GM12873 (cell line): ENCODE results near the gene ARHGEF28.

Experiments used
- TF ChIP-seq, protein P1 (sequence below): IDR thresholded peaks from 2 replicates; pipeline ENCODE4 v1.5.1; 2012; ENCODE audit warnings: low read depth, mild to moderate bottlenecking, moderate library complexity, low read length, control low read depth; ENCODE audit not compliant: insufficient read depth; ENCODE audit errors: missing control alignments

Gene ARHGEF28

DNA sequence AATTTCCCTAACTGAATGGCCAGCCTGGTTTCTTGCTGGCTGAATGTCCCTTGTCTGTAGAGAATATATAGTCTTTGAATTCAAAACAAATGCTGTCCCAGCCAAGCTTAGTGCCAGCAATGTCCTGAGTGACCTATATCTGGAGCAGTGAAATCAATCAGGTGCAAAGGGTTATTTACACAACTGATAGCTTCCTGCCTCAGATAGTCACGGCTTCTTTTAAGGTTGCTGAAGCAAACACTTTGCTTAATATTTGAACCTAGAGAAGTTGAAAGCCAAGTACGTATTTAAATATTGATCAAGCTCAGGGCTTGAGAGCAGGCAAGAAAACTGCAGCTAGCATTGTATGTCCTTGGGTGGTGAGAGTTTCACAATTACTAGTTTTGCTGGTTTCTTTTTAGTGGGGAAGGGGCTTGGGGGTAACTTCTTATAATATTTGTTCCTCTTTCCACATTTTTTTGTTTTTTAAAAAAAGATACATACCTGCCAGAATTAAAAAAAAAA lies 2.0 kb upstream of the ARHGEF28 start:
- TF ChIP-seq, protein P1, sequence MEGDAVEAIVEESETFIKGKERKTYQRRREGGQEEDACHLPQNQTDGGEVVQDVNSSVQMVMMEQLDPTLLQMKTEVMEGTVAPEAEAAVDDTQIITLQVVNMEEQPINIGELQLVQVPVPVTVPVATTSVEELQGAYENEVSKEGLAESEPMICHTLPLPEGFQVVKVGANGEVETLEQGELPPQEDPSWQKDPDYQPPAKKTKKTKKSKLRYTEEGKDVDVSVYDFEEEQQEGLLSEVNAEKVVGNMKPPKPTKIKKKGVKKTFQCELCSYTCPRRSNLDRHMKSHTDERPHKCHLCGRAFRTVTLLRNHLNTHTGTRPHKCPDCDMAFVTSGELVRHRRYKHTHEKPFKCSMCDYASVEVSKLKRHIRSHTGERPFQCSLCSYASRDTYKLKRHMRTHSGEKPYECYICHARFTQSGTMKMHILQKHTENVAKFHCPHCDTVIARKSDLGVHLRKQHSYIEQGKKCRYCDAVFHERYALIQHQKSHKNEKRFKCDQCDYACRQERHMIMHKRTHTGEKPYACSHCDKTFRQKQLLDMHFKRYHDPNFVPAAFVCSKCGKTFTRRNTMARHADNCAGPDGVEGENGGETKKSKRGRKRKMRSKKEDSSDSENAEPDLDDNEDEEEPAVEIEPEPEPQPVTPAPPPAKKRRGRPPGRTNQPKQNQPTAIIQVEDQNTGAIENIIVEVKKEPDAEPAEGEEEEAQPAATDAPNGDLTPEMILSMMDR: no peak

DNA sequence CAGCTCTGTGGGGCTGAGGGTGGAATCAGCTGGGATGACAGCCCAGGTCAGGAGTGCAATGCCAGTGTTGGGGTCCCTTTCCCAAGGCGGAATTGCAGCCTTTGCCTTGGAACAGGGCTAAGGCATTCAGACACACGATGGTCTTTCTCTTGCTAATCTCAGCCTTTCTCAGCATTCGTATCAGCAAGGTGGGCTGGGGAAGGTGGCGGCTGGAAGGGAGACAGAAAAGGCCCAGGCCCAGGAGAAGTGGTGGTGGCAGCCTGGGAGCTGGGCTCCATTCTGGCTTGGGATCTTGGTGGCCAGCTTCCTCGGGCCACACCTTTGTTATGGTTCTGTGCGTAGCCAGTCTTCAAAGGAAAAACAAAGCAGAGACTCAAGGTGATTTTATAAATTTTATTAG lies 1.1 kb upstream of the ARHGEF28 start:
- TF ChIP-seq, protein P1: no peak

DNA sequence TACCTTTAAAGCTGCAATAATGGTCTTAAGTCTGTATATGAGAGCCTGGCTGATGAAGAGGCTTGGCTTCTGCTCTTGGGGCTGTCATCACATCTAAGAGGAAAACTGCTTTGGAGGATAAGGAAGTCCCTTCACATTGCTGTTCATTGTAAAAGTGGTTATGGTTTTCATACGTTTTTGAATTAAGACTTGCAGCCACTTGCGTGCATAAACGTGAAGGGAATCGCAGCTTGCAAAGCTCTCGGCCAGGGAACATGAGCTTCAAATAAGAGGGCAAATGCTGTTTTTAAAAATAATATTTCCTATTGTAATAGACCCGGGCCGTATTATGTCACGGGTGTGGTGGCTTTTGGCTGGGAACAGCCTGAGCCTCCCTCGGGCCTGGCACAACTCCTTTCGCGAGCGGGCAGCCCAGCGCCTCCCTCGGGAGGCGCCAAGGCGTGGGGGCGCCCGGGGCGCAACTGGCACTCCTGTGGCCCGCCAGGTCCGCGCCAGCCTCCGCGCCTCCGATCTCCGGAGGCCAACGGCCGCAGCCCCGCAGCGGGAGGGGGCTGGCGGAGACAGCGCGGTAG lies 538 bp upstream of the ARHGEF28 start:
- TF ChIP-seq, protein P1: no peak

DNA sequence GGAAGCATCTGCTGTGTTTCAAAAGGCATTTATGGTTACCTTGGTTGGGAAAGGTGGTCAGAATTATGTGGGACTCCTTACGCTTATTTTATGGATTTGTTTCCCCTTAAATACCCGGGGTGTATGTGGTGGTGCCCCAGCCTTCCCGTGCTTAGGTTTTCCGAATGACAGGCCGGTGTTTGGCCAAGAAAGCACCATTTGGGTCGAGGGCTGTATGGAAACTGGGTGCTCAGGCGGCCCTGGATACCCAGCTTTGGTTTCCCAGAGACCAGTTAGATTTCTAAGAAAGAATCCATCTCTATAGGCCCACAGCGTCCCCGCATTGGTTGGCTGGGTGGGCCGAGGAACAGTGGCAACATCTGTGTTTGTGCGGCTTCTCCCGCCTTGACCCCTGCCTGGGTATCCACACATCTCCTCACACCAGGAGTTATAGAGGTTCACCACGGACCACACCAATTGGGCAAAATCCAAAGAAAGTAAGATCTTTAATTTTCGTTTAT lies 868 bp downstream of the ARHGEF28 start:
- TF ChIP-seq, protein P1: no peak

DNA sequence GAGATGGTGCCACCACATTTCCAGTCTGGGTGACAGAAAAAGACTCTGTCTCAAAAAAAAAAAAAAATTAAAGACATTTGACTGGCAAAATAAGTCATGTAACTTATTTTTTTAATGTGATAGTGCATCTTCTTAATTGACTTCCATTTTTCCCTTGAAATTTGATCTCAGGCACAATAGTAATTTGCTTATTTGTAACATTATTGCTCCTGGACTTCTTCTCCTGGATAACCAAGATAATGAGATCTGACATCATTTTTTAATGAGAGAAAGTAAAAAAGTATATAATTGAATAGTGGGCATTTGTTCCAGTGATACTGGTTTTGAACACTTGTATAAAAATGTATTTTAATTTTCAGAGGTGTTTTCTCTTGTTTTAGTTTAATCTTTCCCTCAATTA lies 3.5 kb downstream of the ARHGEF28 start:
- TF ChIP-seq, protein P1: no peak

DNA sequence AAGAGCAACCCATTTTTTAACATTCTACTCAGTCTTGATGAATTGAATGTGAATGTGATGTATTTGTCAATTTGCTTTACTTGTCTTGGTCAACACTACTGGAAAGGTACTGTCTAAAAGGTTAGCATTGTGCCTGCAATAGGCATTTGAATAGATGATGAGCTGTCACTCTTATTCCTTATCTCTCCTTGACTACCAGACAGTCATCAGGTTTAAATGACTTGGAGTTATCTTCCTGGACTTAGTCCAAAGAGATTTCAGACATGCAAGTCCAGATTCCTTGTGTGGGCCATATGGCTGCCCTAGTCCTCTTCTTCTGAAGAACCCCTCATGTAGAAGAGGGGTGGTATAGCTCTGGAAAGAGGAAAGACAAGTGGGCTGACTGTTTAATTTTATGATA lies 4.8 kb downstream of the ARHGEF28 start:
- TF ChIP-seq, protein P1: no peak

DNA sequence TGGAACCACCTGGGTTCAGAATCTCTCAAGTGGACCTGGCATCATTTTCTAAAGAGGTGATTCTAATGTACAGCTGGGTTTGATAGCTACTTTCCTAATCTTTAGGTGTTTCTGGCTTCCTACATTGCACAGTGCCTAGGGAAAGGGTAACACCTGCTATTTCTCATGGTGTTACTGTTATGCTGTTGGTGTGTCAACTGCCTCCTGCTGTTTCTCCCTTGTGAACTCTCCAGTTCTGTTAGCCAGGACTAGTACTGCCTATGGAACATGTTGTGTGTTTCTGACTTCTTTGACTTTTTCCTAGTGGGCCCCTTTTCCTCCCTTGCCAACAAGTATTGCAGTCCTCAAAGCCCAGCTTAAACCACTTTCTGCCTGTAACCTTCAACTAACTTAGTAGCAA lies 5.5 kb downstream of the ARHGEF28 start:
- TF ChIP-seq, protein P1: no peak
